Right atrium auricular region (tissue), 2 donors: Measurements from ENCODE around the gene AHR. TPM values are rescaled to one million over a fixed set of nuclear protein-coding genes. Genes with fewer than 3 reads are reported as not detected.

Experiments
- DNase-seq: peaks from one replicate; pipeline ENCODE4 v3.0.0-alpha.2; 2019; ENCODE audit warnings: low spot score
- H3K27ac ChIP-seq, 2 donors: fragments of 200-600 bp; sonication (generic); 1 replicate in 1 of 2; 2 replicates in 1 of 2; pipeline ENCODE4 v1.5.1; 2016 to 2019
- H3K27me3 ChIP-seq, 2 donors: fragments of 200-600 bp; sonication (generic); one replicate each; pipeline versions ENCODE4 v1.5.1 to v1.6.0; 2017 to 2019
- H3K36me3 ChIP-seq: fragments of 200-600 bp; sonication (generic); one replicate; pipeline ENCODE4 v1.5.1; 2016
- H3K4me1 ChIP-seq, 2 donors: fragments of 200-600 bp; sonication (generic); one replicate each; pipeline versions ENCODE4 v1.5.1 to v1.6.0; 2017 to 2019
- H3K4me3 ChIP-seq, 2 donors: fragments of 200-600 bp; sonication (generic); 1 replicate in 1 of 2; 2 replicates in 1 of 2; pipeline ENCODE4 v1.5.1; 2017 to 2019; ENCODE audit warnings: mild to moderate bottlenecking in 1 of 2, moderate library complexity in 1 of 2
- H3K9me3 ChIP-seq, 2 donors: fragments of 200-600 bp; sonication (generic); one replicate each; pipeline ENCODE4 v1.5.1; 2019
- total RNA-seq, 2 donors: library from RNA; depleted of rRNA; stranded (reverse); fragments of >200 nt; gene quantifications; one replicate each; pipeline ENCODE4 v1.1.0, GENCODE V29; 2016
- TF ChIP-seq, protein P1 (sequence below), 2 donors: fragments of 200-600 bp; sonication (generic); IDR thresholded peaks; one replicate each; pipeline ENCODE4 v1.5.1; 2019; ENCODE audit warnings: antibody characterized with exemption in 2 of 2

The AHR gene
- total RNA-seq, 2 donors from 2014 or later: 38.7 to 45.4 TPM

GRCh38 chr7:17311952-17312351 lies 13.5 kb downstream of the AHR start:
- peak overlapping the region in 1 of 2 donors; percentile 19 for H3K27ac ChIP-seq
- TF ChIP-seq, protein P1, sequence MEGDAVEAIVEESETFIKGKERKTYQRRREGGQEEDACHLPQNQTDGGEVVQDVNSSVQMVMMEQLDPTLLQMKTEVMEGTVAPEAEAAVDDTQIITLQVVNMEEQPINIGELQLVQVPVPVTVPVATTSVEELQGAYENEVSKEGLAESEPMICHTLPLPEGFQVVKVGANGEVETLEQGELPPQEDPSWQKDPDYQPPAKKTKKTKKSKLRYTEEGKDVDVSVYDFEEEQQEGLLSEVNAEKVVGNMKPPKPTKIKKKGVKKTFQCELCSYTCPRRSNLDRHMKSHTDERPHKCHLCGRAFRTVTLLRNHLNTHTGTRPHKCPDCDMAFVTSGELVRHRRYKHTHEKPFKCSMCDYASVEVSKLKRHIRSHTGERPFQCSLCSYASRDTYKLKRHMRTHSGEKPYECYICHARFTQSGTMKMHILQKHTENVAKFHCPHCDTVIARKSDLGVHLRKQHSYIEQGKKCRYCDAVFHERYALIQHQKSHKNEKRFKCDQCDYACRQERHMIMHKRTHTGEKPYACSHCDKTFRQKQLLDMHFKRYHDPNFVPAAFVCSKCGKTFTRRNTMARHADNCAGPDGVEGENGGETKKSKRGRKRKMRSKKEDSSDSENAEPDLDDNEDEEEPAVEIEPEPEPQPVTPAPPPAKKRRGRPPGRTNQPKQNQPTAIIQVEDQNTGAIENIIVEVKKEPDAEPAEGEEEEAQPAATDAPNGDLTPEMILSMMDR (IDR thresholded peaks at IDR 0.05): no peak
- DNase-seq: no peak
- H3K36me3 ChIP-seq: peaks cover 19% of the 10 kb centered on the region
- H3K27me3 ChIP-seq: no peaks in the 10 kb centered on the region
- H3K4me1 ChIP-seq: peaks cover 0 to 20% of the 10 kb centered on the region in 2 donors
- no peak overlapping the region for H3K4me3 ChIP-seq
- no peaks in the 10 kb centered on the region for H3K9me3 ChIP-seq

GRCh38 chr7:17312641-17313040 lies 14.2 kb downstream of the AHR start:
- DNase-seq: no peak
- H3K9me3 ChIP-seq: no peaks in the 10 kb centered on the region
- H3K27ac ChIP-seq: no peak overlapping the region
- no peaks in the 10 kb centered on the region for H3K27me3 ChIP-seq
- no peak overlapping the region for H3K4me3 ChIP-seq
- H3K36me3 ChIP-seq: peaks cover 19% of the 10 kb centered on the region
- TF ChIP-seq, protein P1 (IDR thresholded peaks at IDR 0.05): no peak
- H3K4me1 ChIP-seq: peaks cover 0 to 13% of the 10 kb centered on the region in 2 donors

DNA sequence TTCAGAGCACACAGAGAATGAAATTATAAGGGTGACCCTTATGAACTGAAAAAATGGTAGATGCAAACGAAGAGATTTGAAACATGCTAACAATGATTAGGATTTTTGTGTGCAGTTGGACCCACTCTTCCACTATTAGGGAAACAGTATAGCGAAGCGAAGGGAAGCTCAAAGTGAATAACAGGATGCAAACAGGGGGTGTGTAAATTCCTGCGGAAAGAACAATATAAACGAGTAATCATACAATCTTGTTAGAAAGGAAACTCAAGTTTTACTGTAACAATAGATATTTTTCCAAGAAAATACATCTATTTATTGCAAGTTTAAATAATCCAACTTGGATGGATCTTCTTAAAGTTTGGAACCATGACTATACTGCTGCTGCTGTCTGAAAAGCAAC lies 14.7 kb downstream of the AHR start:
- Histone ChIP-seq H3K4me3 (no peak overlapping the region), H3K27me3 (no peaks in the 10 kb centered on the region), H3K4me1 (peaks cover 0 to 8% of the 10 kb centered on the region in 2 donors), H3K9me3 (no peaks in the 10 kb centered on the region), H3K27ac (no peak overlapping the region), H3K36me3 (peaks cover 19% of the 10 kb centered on the region)
- DNase-seq: no peak
- TF ChIP-seq, protein P1 (IDR thresholded peaks at IDR 0.05): no peak

- H3K27me3 ChIP-seq: no peaks in the 10 kb centered on the region
- no peak overlapping the region for H3K27ac ChIP-seq
- H3K36me3 ChIP-seq: peaks cover 8% of the 10 kb centered on the region
- TF ChIP-seq, protein P1 (IDR thresholded peaks at IDR 0.05): no peak
- H3K9me3 ChIP-seq: no peaks in the 10 kb centered on the region
- H3K4me1 ChIP-seq: peaks cover 0 to 20% of the 10 kb centered on the region in 2 donors
- no peak overlapping the region for H3K4me3 ChIP-seq
- no peak for DNase-seq
These were observed 17.5 kb downstream of the AHR start for GRCh38 chr7:17315974-17316373.

DNA sequence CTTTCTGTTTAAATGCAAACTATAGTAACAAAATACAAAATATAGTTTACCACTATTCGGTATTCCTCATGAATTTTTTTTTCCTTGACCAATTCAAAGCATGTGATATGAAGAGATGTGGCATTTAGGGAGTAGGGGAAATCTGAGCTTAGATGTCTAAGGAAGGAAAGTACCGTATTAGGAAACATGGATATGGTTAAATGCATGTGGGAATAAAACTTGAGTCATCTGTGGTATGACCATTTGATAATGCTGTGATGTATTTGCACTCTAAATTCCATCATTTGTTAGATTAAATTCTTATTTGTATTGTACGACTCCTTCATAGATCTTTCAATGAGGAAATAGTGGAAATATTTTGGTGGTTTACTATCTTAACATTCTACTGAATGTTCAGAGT lies 19.7 kb downstream of the AHR start:
- peaks cover 0 to 20% of the 10 kb centered on the region in 2 donors for H3K4me1 ChIP-seq
- H3K27me3 ChIP-seq: no peaks in the 10 kb centered on the region
- H3K27ac ChIP-seq: no peak overlapping the region
- DNase-seq: no peak
- H3K9me3 ChIP-seq: no peaks in the 10 kb centered on the region
- H3K36me3 ChIP-seq: no peaks in the 10 kb centered on the region
- TF ChIP-seq, protein P1 (IDR thresholded peaks at IDR 0.05): no peak
- H3K4me3 ChIP-seq: no peak overlapping the region
